ENCODE data around the gene PEX26. TPM values are rescaled to one million over a fixed set of nuclear protein-coding genes. Genes with fewer than 3 reads are reported as not detected.

PEX26 gene
- total and polyA plus RNA-seq, 2 of the 13 experiments (the other 11 are each of a cell fraction or from before 2014, with no cell fraction given): 10.6 to 25.1 TPM

DNA sequence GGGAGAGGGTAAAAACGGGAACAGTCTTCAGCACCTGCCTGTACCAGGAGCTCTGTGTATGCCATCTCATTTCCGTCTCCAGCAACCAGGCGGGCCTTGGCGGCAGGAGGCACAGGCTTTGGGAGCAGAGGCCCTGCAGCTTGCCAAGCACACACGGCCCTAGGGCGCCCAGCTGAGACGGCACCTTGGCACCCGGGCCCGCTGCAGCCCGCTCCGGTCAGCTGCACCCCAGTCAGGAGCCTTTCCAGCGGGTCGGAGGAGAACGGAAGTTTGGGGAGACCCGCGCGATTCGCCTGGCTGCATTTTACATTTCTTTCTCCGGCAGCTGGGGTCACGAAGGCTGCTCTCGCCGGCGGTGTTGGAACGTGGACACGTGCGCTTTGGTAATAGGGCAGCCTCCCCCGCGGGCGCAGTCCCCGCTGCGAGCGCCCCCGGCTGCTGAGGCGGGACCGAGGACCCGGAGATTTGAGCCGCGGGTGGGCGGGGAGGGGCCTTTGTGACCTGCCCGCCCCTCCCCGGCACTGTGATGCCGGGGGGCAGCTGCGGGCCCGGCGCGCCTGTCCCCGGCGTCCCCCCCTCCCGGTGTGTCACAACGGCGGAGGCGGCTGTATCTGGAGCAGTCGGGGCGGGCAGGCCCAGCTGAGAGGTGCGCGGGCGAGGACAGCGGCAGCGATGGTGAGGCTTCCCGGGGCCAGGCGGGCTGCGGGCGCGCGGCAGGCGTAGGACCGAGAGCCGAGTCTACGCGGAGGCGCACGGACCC lies 32.6 kb downstream of the PEX26 start, which contains the start of gene TUBA8:
Gene TUBA8 (plus strand): TSS at position 616 of the 760 bp plus-strand sequence. CDS start 57 bp downstream, at position 673.
- ATAC-seq (peak; percentile 85), DNase-seq (ENCODE audit: low spot score) (no peak), FAIRE-seq (no peak)
- Histone ChIP-seq H3K4me3 (replicated peaks in 1 of 3; ENCODE audit: insufficient read depth in 1 of 3, low read depth in 2 of 3, low read length in 3 of 3) (peak within 1 kb of the TSS; percentile 38 to 71 (median 42)), H3K9ac (ENCODE audit: insufficient read depth, low read depth, low read length) (peak within 1 kb of the TSS; percentile 39; the same call in 1 of the 2 replicates), H3K79me2 (ENCODE audit: insufficient read depth, low read length) (no peaks in the 10 kb centered on the region), H2AFZ (ENCODE audit: low read length) (no peak within 1 kb of the TSS), H3K9me3 (ENCODE audit: low read length) (no peaks in the 10 kb centered on the region), H3K27ac (ENCODE audit: extremely low read length, insufficient read depth, low read length) (no peak within 1 kb of the TSS), H4K20me1 (ENCODE audit: insufficient read depth, low read length) (peaks cover 4% of the 10 kb centered on the region; the same call in 1 of the 2 replicates), H3K36me3 (replicated peaks in 1 of 2; ENCODE audit: control insufficient read depth in 1 of 2, insufficient read depth in 2 of 2, low read length in 2 of 2) (no peaks in the 10 kb centered on the region), H3K4me2 (ENCODE audit: low read depth, low read length) (peak within 1 kb of the TSS; percentile 85), H3K4me1 (ENCODE audit: insufficient read depth, low read length) (peaks cover 23% of the 10 kb centered on the region), H3K27me3 (ENCODE audit: control insufficient read depth in 1 of 2, insufficient read depth in 2 of 2, low read length in 2 of 2) (peaks cover 8 to 38% of the 10 kb centered on the region in 2 experiments)
- ChIA-PET CTCF (ENCODE audit: low intra/inter-chr PET ratio, low total read pairs) (no interaction called here), POLR2A (interaction anchor here (0.8 kb wide), 1 partner anchor 19 kb away, joined by 3 read pairs; no protein-coding TSS in a partner anchor)
- WGBS (ENCODE audit: low lambda C conversion rate): 17% methylated on average over 1 of the region's 72 CpGs
- no TSS peak for BruUV-seq (replicated peaks)
- in situ Hi-C loops (cut with HindIII; ENCODE audit: extremely low pct_ligation_motif_present, low pct_unique_long_range_greater_than_20kb) (no loop called here), intact Hi-C loops (cut with micrococcal nuclease; ENCODE audit: unreplicated experiment) (no loop called here)
- TF ChIP-seq ZNF484 (CRISPR knock-in tag; IDR thresholded peaks at IDR 0.05; ENCODE audit: borderline replicate concordance, low read depth) (no peak), RFXAP (CRISPR knock-in tag; IDR thresholded peaks at IDR 0.05; ENCODE audit: borderline replicate concordance) (no peak), KAT2B (IDR thresholded peaks at IDR 0.05; ENCODE audit: borderline replicate concordance, low read depth, low read length) (no peak), ZFP90 (CRISPR knock-in tag; IDR thresholded peaks at IDR 0.05; ENCODE audit: borderline replicate concordance) (no peak), ZNF160 (CRISPR knock-in tag; IDR thresholded peaks at IDR 0.05) (0 out of 2 replicates have a peak, but pooled peaks have one; percentile 20), TBX2 (CRISPR knock-in tag; IDR thresholded peaks at IDR 0.05; ENCODE audit: borderline replicate concordance) (peak; percentile 69), KDM5A (IDR thresholded peaks at IDR 0.05; ENCODE audit: borderline replicate concordance, low read length) (no peak), HNRNPLL (IDR thresholded peaks at IDR 0.05; ENCODE audit: low read depth, low read length, poor library complexity, severe bottlenecking) (peak; percentile 62), ELF1 (CRISPR knock-in tag; IDR thresholded peaks at IDR 0.05) (no peak), ZNF75D (CRISPR knock-in tag; IDR thresholded peaks at IDR 0.05; ENCODE audit: borderline replicate concordance) (no peak), ZNF350 (CRISPR knock-in tag; IDR thresholded peaks at IDR 0.05; ENCODE audit: borderline replicate concordance, low read depth) (0 out of 2 replicates have a peak, but pooled peaks have one; percentile 36), ZNF782 (CRISPR knock-in tag; IDR thresholded peaks at IDR 0.05; ENCODE audit: borderline replicate concordance) (no peak), HMG20A (CRISPR knock-in tag; IDR thresholded peaks at IDR 0.05; ENCODE audit: borderline replicate concordance) (no peak), ZNF235 (CRISPR knock-in tag; IDR thresholded peaks at IDR 0.05; ENCODE audit: borderline replicate concordance) (0 out of 2 replicates have a peak, but pooled peaks have one; percentile 70), SIX1 (CRISPR knock-in tag; IDR thresholded peaks at IDR 0.05; ENCODE audit: borderline replicate concordance) (no peak)
- TF ChIP-seq, protein P1, sequence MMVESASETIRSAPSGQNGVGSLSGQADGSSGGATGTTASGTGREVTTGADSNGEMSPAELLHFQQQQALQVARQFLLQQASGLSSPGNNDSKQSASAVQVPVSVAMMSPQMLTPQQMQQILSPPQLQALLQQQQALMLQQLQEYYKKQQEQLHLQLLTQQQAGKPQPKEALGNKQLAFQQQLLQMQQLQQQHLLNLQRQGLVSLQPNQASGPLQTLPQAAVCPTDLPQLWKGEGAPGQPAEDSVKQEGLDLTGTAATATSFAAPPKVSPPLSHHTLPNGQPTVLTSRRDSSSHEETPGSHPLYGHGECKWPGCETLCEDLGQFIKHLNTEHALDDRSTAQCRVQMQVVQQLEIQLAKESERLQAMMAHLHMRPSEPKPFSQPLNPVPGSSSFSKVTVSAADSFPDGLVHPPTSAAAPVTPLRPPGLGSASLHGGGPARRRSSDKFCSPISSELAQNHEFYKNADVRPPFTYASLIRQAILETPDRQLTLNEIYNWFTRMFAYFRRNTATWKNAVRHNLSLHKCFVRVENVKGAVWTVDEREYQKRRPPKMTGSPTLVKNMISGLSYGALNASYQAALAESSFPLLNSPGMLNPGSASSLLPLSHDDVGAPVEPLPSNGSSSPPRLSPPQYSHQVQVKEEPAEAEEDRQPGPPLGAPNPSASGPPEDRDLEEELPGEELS (CRISPR knock-in tag; IDR thresholded peaks at IDR 0.05): no peak
- TF ChIP-seq, protein P2, sequence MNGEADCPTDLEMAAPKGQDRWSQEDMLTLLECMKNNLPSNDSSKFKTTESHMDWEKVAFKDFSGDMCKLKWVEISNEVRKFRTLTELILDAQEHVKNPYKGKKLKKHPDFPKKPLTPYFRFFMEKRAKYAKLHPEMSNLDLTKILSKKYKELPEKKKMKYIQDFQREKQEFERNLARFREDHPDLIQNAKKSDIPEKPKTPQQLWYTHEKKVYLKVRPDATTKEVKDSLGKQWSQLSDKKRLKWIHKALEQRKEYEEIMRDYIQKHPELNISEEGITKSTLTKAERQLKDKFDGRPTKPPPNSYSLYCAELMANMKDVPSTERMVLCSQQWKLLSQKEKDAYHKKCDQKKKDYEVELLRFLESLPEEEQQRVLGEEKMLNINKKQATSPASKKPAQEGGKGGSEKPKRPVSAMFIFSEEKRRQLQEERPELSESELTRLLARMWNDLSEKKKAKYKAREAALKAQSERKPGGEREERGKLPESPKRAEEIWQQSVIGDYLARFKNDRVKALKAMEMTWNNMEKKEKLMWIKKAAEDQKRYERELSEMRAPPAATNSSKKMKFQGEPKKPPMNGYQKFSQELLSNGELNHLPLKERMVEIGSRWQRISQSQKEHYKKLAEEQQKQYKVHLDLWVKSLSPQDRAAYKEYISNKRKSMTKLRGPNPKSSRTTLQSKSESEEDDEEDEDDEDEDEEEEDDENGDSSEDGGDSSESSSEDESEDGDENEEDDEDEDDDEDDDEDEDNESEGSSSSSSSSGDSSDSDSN (CRISPR knock-in tag; IDR thresholded peaks at IDR 0.05): peak; percentile 26; the same call in 1 of the 2 replicates
- TF ChIP-seq, protein P3, sequence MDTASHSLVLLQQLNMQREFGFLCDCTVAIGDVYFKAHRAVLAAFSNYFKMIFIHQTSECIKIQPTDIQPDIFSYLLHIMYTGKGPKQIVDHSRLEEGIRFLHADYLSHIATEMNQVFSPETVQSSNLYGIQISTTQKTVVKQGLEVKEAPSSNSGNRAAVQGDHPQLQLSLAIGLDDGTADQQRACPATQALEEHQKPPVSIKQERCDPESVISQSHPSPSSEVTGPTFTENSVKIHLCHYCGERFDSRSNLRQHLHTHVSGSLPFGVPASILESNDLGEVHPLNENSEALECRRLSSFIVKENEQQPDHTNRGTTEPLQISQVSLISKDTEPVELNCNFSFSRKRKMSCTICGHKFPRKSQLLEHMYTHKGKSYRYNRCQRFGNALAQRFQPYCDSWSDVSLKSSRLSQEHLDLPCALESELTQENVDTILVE (CRISPR knock-in tag; IDR thresholded peaks at IDR 0.05): no peak
